OCI-LY7 (cell line): ENCODE data around the gene AADACL4. TPM values are rescaled to one million over a fixed set of nuclear protein-coding genes. Genes with fewer than 3 reads are reported as not detected.
A peak's percentile ranks its signal among the peaks of the same experiment; 100 is the strongest.

Experiments
- BruUV-seq: library from RNA; stranded (reverse); fragments of 400-500 nt; replicated peaks from 2 replicates; lab custom pipeline; 2021; lab: Mats Ljungman, UMichigan
- CTCF ChIA-PET: fragments of 300-600 bp; sonication (Branson Sonifier 250); formaldehyde crosslinking; loops from one replicate; lab custom pipeline; 2022; ENCODE audit warnings: antibody characterized with exemption; ENCODE audit not compliant: unreplicated experiment; lab: Charles Lee
- POLR2A ChIA-PET: fragments of 300-600 bp; sonication (Branson Sonifier 250); formaldehyde crosslinking; loops from one replicate; lab custom pipeline; 2022; ENCODE audit warnings: antibody characterized with exemption; lab: Charles Lee
- DNase-seq: peaks from one replicate; pipeline ENCODE4 v3.0.0-alpha.2; 2015; ENCODE audit warnings: low spot score
- H2AFZ ChIP-seq: fragments of 200-600 bp; sonication (generic), shearing (Covaris generic); 2 replicates; pipeline ENCODE4 v1.6.1; 2014; ENCODE audit warnings: mild to moderate bottlenecking, antibody characterized with exemption, low read length, moderate library complexity
- H3K27ac ChIP-seq: fragments of 200-600 bp; sonication (generic); 2 replicates; pipeline ENCODE4 v1.5.1; 2014; ENCODE audit warnings: mixed run types, low read depth, mild to moderate bottlenecking, moderate library complexity, low read length, inconsistent platforms; ENCODE audit not compliant: poor library complexity, severe bottlenecking
- H3K36me3 ChIP-seq: fragments of 200-600 bp; sonication (generic); 2 replicates; pipeline ENCODE4 v1.6.1; 2014; ENCODE audit warnings: mild to moderate bottlenecking, antibody characterized with exemption, low read length, moderate library complexity, mixed read lengths; ENCODE audit not compliant: insufficient read depth
- H3K4me1 ChIP-seq: fragments of 200-600 bp; sonication (generic); 2 replicates; pipeline ENCODE4 v1.5.1; 2014; ENCODE audit warnings: mild to moderate bottlenecking, low read length; ENCODE audit not compliant: insufficient read depth, poor library complexity, severe bottlenecking
- H3K4me2 ChIP-seq: fragments of 200-600 bp; sonication (generic); 2 replicates; pipeline ENCODE4 v1.6.1; 2014; ENCODE audit warnings: mild to moderate bottlenecking, low read length
- H3K4me3 ChIP-seq: fragments of 200-600 bp; sonication (generic); 2 replicates; pipeline ENCODE4 v1.5.1; 2014; ENCODE audit warnings: mild to moderate bottlenecking, low read depth, low read length; ENCODE audit not compliant: poor library complexity, severe bottlenecking
- H3K79me2 ChIP-seq: fragments of 200-600 bp; sonication (generic); 2 replicates; pipeline ENCODE4 v1.6.1; 2016; ENCODE audit warnings: low read depth, mild to moderate bottlenecking, low read length, moderate library complexity, mixed read lengths; ENCODE audit not compliant: insufficient read depth
- H3K9me2 ChIP-seq: fragments of 200-600 bp; sonication (generic); 2 replicates; pipeline ENCODE4 v1.6.1; 2016; ENCODE audit warnings: mild to moderate bottlenecking, low read length, mixed read lengths; ENCODE audit not compliant: insufficient read depth
- H3K9me3 ChIP-seq: fragments of 200-600 bp; sonication (generic); 2 replicates; pipeline ENCODE4 v1.6.1; 2014; ENCODE audit warnings: mild to moderate bottlenecking, mixed run types, low read length, mixed read lengths
- H4K20me1 ChIP-seq: fragments of 200-600 bp; sonication (generic); 2 replicates; pipeline ENCODE4 v1.6.1; 2014; ENCODE audit warnings: mild to moderate bottlenecking, antibody characterized with exemption, low read length, moderate library complexity, mixed read lengths; ENCODE audit not compliant: insufficient read depth
- EZH2phosphoT487 ChIP-seq: fragments of 200-600 bp; sonication (generic); IDR thresholded peaks from 2 replicates; pipeline ENCODE4 v1.6.1; 2018; ENCODE audit warnings: low read depth, borderline replicate concordance, mild to moderate bottlenecking, mixed run types, antibody characterized with exemption, low read length, moderate library complexity, mixed read lengths
- intact Hi-C: fragments of 100-400 bp; cut with micrococcal nuclease; formaldehyde crosslinking; loops from one replicate; pipeline ENCODE4 v1.10.0; 2022; ENCODE audit not compliant: unreplicated experiment
- total RNA-seq, 2 experiments: library from RNA; depleted of rRNA in 1 of 2; stranded (reverse); fragments of >200 nt in 1 of 2; shearing (Covaris generic) in 1 of 2; gene quantifications; 2 replicates each; pipeline ENCODE4 v1.2.3, GENCODE V29; 2014 to 2022
- TF ChIP-seq, protein P1 (sequence below): fragments of 200-600 bp; sonication (generic); conservative IDR thresholded peaks from 2 replicates; pipeline ENCODE4 v1.5.1; 2014; ENCODE audit warnings: mild to moderate bottlenecking, antibody characterized with exemption, low read length, moderate library complexity, mixed read lengths

The AADACL4 gene
- total RNA-seq, 2 experiments from 2014 or later = not detected

DNA sequence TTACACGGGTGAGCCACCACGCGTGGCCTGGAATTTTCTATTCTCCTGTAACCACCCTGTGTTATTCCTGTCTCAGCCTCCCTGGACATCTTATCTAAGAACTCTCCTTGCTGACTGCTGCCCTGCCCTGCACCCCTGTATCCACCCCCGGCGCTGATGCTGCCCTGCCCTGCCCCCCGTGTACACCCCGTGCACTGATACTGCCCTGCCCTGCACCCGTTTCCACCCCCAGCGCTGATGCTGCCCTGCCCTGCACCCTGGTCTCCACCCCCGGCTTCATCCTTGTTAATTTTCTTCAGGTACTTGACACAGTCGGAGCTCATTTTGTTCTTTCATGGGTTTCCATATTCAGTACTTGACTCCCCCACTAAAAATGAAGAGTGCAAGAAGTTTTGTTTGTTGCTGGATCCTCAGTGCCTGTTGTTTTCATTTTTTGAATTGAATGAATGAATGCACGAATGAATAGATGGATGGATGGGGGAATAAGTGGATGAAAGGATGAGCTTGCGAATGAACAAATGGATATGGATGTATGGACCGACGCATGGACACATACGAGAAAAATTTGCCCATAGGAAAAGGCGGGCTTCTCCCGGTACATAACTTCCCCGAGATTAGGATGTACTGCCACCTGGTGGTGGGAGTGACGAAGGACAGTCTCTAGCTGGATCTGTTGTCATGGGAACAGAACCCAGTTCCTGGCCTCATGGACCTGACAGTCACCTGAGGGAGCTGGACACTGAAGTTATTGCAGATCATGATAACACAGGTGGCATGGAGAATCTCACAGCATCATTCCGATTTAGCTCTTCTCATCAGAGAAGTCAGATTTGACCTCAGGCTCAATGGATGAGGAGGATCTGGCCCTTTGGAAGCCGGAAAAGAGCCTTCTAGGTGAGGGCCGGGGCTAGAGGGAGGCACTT lies 14.9 kb downstream of the AADACL4 start:
- H3K27ac ChIP-seq = no peak overlapping the region
- POLR2A ChIA-PET = interaction anchor here (0.7 kb wide), 1 partner anchor 1216 kb away, joined by 3 read pairs; no protein-coding TSS in a partner anchor
- no peaks in the 10 kb centered on the region for H4K20me1 ChIP-seq
- H3K9me3 ChIP-seq = no peaks in the 10 kb centered on the region
- H3K36me3 ChIP-seq = no peaks in the 10 kb centered on the region
- CTCF ChIA-PET = interaction anchor here (0.6 kb wide), 1 partner anchor 773 kb away, joined by 3 read pairs; no protein-coding TSS in a partner anchor
- TF ChIP-seq EZH2phosphoT487 = no peak
- TF ChIP-seq, protein P1, sequence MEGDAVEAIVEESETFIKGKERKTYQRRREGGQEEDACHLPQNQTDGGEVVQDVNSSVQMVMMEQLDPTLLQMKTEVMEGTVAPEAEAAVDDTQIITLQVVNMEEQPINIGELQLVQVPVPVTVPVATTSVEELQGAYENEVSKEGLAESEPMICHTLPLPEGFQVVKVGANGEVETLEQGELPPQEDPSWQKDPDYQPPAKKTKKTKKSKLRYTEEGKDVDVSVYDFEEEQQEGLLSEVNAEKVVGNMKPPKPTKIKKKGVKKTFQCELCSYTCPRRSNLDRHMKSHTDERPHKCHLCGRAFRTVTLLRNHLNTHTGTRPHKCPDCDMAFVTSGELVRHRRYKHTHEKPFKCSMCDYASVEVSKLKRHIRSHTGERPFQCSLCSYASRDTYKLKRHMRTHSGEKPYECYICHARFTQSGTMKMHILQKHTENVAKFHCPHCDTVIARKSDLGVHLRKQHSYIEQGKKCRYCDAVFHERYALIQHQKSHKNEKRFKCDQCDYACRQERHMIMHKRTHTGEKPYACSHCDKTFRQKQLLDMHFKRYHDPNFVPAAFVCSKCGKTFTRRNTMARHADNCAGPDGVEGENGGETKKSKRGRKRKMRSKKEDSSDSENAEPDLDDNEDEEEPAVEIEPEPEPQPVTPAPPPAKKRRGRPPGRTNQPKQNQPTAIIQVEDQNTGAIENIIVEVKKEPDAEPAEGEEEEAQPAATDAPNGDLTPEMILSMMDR = peak; percentile 96
- no peaks in the 10 kb centered on the region for H3K9me2 ChIP-seq
- intact Hi-C loops = loop anchor here (2.0 kb wide), 1 partner anchor 344 kb away; no protein-coding TSS in a partner anchor
- peak; percentile 75 for DNase-seq
- no peaks in the 10 kb centered on the region for H3K4me1 ChIP-seq
- no peaks in the 10 kb centered on the region for H3K79me2 ChIP-seq
- H3K4me2 ChIP-seq = peak overlapping the region; percentile 5; the same call in 1 of the 2 replicates
- no TSS peak for BruUV-seq
- H2AFZ ChIP-seq = no peak overlapping the region
- H3K4me3 ChIP-seq = no peak overlapping the region

DNA sequence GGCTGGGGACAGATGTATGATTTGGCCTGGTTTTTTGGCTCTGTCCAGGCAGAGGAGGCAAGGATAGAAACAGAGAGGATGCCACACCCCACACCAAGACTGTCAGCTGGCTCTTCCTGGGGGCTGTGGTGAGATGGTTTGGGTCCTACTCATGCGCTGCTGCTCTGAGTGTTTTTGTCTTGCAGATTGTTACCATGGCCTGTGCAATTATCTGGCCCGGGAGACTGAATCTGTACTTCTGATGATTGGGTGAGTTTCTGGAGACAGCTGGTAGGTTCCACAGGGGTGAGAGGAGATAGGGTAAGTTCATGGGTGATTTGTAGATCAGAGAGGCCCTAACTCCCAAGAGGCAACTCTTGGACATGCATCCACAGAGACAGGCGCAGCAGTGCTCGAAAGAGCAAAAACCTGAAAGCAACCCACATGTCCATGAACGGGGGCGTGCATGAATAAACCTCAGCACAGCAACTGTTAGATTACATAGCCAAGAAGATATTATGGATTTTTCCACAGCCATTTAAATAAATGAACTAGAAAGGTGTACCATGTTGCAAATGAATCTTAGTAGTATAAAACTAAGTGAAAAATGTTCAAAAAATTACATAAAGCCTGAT lies 17.8 kb downstream of the AADACL4 start:
- BruUV-seq = no TSS peak
- no peak for DNase-seq
- ChIA-PET POLR2A (no interaction called here), CTCF (no interaction called here)
- Histone ChIP-seq H4K20me1 (no peaks in the 10 kb centered on the region), H3K9me3 (no peaks in the 10 kb centered on the region), H3K27ac (no peak overlapping the region), H3K4me3 (no peak overlapping the region), H3K4me1 (no peaks in the 10 kb centered on the region), H3K79me2 (no peaks in the 10 kb centered on the region), H2AFZ (no peak overlapping the region), H3K36me3 (no peaks in the 10 kb centered on the region), H3K9me2 (no peaks in the 10 kb centered on the region), H3K4me2 (no peak overlapping the region)
- TF ChIP-seq EZH2phosphoT487 = no peak
- TF ChIP-seq, protein P1 = no peak
- intact Hi-C loops = no loop called here
